Heart right ventricle (tissue), 16 donors: ENCODE measurements around the gene GPR107. TPM values are rescaled to one million over a fixed set of nuclear protein-coding genes. Genes with fewer than 3 reads are reported as not detected.
A peak's percentile ranks its signal among the peaks of the same experiment; 100 is the strongest.

Experiments used
- ATAC-seq, 8 donors: fragments of 200-7000 bp; cut with Tn5 transposase; one replicate each; pipeline ENCODE4 v1.9.1; 2020; ENCODE audit warnings: mild to moderate bottlenecking in 8 of 8, moderate library complexity in 8 of 8, moderate number of reproducible peaks in 1 of 8
- DNase-seq, 2 donors: peaks; one replicate each; pipeline ENCODE4 v3.0.0-alpha.2; 2020
- H3K27ac ChIP-seq, 10 donors: fragments of 200-600 bp; sonication (generic) in 2 of 10; one replicate each; pipeline versions ENCODE4 v1.5.0 to v1.8.0; 2020 to 2022; ENCODE audit warnings: mild to moderate bottlenecking in 3 of 10
- H3K27me3 ChIP-seq, 7 donors: fragments of 200-600 bp; one replicate each; pipeline ENCODE4 v1.8.0; 2021 to 2022; ENCODE audit warnings: mild to moderate bottlenecking in 2 of 7
- H3K36me3 ChIP-seq, 9 donors: fragments of 200-600 bp; sonication (generic) in 1 of 9; one replicate each; pipeline versions ENCODE4 v1.5.0 to v1.8.0; 2020 to 2022; ENCODE audit warnings: mild to moderate bottlenecking in 2 of 9
- H3K4me1 ChIP-seq, 9 donors: fragments of 200-600 bp; sonication (generic) in 1 of 9; one replicate each; pipeline versions ENCODE4 v1.5.0 to v1.8.0; 2020 to 2022; ENCODE audit warnings: mild to moderate bottlenecking in 4 of 9
- H3K4me3 ChIP-seq, 10 donors: fragments of 200-600 bp; sonication (generic) in 2 of 10; one replicate each; pipeline versions ENCODE4 v1.5.0 to v1.8.0; 2020 to 2022; ENCODE audit warnings: mild to moderate bottlenecking in 7 of 10, moderate library complexity in 2 of 10
- H3K9me3 ChIP-seq, 11 donors: fragments of 200-600 bp in 10 of 11; sonication (generic) in 2 of 11; one replicate each; pipeline versions ENCODE4 v1.5.0 to v1.8.0; 2013 to 2022; ENCODE audit warnings: mild to moderate bottlenecking in 2 of 11, control low read depth in 1 of 11, moderate library complexity in 1 of 11
- WGBS, 2 donors: extraction: QIAGEN DNeasy Blood & Tissue Kit; methylation state at CpG; one replicate each; pipeline ENCODE4 v1.1.7; 2013; ENCODE audit warnings: inconsistent platforms in 1 of 2; 5-methylcytosine and 5-hydroxymethylcytosine counted together
- intact Hi-C, 10 donors: fragments of 100-400 bp; cut with DNase I; formaldehyde crosslinking; loops; one replicate each; pipeline versions ENCODE4 v1.11.1 to v1.14.2; 2022
- polyA plus RNA-seq, 2 donors: library from polyadenylated mRNA; stranded (reverse); fragments of 200-250 nt; gene quantifications; one replicate each; pipeline ENCODE4 v1.2.3, GENCODE V29; 2013
- total RNA-seq, 10 donors: library from RNA; stranded (reverse); fragmentation: NEBNext Ultra II Directional in 3 of 10; extraction: Animal tissue kit (Norgen Biotek cat#: 25700) in 3 of 10; gene quantifications; one replicate each; pipeline versions ENCODE4 v1.2.1 to v1.2.4, GENCODE V29; 2021 to 2023
- TF ChIP-seq, protein P1 (sequence below), 9 donors: fragments of 200-600 bp; sonication (generic) in 2 of 9; IDR thresholded peaks; one replicate each; pipeline versions ENCODE4 v1.5.0 to v1.8.0; 2021 to 2022; ENCODE audit warnings: antibody characterized with exemption in 9 of 9, mild to moderate bottlenecking in 5 of 9, moderate library complexity in 1 of 9
- donor health status: Arrhythmogenic right ventricular cardiomyopathy.
- donor health status: ischemic (EF 13 %, LVEDD 7.1; RV severe dilation, severe dysfunction).
- donor health status: healthy with polysubstance abuse.
- donor health status: DM: no; HTN: yes; CAD: no.
- donor health status: DM: no; HTN: no; CAD: no.
- donor health status: ischemic (EF 25% LVEDD 6.9; RV normal size, moderate dysfunction).
- donor health status: ischemic (EF 25% LVEDD 5.7; RV mildly dilated, moderate dysfunction).
- donor health status: healthy.
- donor health status: DM: yes; HTN: yes; CAD: no.
- donor health status: Ischemic cardiomyopathy.
- donor health status: ischemic (EF 35%, LVEDD 5.7; RV mildly dilated, moderate dysfunction).
- donor health status: nonischemic (EF 11% LVEDD 7.7; RV severe dilation, severe dysfunction).
- donor health status: DM: yes; HTN: yes; CAD: no.
- donor health status: PGD.
- donor health status: ischemic (EF 29% LVEDD 5.4; RV normal size, mild dysfunction).
- donor health status: nonischemic (EF 23%, LVEDD 6.1; RV moderate dilation, normal function).

GPR107 gene
- total and polyA plus RNA-seq, 12 donors = 6.7 to 35.6 (median 23.9) TPM

DNA sequence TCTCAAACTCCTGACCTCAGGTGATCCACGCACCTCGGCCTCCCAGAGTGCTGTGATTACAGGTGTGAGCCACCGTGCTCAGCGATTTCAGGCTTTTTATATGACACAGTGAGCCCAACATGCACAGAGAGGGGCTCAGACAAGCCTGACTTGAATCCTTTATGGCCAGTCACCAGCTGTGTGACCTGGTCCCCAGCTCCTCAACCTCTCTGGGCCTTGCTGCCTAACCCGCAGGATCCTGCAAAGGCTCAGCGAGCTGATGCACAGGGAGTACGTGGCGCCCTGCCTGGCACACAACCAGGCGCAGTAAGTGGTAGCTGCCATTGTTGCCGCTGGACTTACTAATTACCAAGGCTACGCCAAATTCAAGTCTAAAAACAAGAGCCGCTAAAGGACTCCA is 101.9 kb downstream of the GPR107 start:
- Histone ChIP-seq H3K27ac (no peak overlapping the region), H3K27me3 (no peaks in the 10 kb centered on the region), H3K4me3 (no peak overlapping the region), H3K9me3 (no peaks in the 10 kb centered on the region), H3K36me3 (no peaks in the 10 kb centered on the region), H3K4me1 (no peaks in the 10 kb centered on the region)
- DNase-seq (no peak), ATAC-seq (no peak)
- 87 to 93% methylated on average over 12 of the region's 12 CpGs for WGBS, 2 donors
- intact Hi-C loops = no loop called here
- TF ChIP-seq, protein P1, sequence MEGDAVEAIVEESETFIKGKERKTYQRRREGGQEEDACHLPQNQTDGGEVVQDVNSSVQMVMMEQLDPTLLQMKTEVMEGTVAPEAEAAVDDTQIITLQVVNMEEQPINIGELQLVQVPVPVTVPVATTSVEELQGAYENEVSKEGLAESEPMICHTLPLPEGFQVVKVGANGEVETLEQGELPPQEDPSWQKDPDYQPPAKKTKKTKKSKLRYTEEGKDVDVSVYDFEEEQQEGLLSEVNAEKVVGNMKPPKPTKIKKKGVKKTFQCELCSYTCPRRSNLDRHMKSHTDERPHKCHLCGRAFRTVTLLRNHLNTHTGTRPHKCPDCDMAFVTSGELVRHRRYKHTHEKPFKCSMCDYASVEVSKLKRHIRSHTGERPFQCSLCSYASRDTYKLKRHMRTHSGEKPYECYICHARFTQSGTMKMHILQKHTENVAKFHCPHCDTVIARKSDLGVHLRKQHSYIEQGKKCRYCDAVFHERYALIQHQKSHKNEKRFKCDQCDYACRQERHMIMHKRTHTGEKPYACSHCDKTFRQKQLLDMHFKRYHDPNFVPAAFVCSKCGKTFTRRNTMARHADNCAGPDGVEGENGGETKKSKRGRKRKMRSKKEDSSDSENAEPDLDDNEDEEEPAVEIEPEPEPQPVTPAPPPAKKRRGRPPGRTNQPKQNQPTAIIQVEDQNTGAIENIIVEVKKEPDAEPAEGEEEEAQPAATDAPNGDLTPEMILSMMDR (IDR thresholded peaks at IDR 0.05) = no peak

DNA sequence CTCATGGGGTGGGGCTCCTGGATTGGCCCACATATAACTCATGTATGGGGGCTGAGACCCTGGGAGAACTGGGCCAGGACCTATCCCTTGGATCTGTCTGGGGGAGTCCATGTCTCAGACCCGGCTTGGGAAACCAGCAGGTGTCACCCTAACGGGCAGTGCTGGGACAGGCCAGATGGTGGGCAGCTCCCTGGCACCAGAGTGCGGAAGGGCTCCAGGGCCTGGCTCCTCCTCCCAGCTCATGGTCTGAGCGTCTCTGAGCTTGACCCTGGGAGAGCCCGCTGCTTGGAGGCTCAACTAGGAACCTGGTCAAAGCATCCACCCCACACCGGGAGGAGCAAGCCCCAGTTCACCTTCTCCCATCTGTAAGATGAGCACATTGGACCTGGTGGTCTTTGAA is 103.0 kb downstream of the GPR107 start:
- TF ChIP-seq, protein P1 (IDR thresholded peaks at IDR 0.05) = peak in 4 of 9 donors; percentile 15 to 33 (median 23)
- no peak for DNase-seq
- no peak overlapping the region for H3K27ac ChIP-seq
- no peaks in the 10 kb centered on the region for H3K27me3 ChIP-seq
- intact Hi-C loops = no loop called here
- WGBS, 2 donors = 50 to 55% methylated on average over 6 of the region's 6 CpGs
- no peak overlapping the region for H3K4me3 ChIP-seq
- H3K9me3 ChIP-seq = no peaks in the 10 kb centered on the region
- no peaks in the 10 kb centered on the region for H3K4me1 ChIP-seq
- ATAC-seq = peak in 4 of 8 donors; percentile 23 to 65 (median 40)
- no peaks in the 10 kb centered on the region for H3K36me3 ChIP-seq

DNA sequence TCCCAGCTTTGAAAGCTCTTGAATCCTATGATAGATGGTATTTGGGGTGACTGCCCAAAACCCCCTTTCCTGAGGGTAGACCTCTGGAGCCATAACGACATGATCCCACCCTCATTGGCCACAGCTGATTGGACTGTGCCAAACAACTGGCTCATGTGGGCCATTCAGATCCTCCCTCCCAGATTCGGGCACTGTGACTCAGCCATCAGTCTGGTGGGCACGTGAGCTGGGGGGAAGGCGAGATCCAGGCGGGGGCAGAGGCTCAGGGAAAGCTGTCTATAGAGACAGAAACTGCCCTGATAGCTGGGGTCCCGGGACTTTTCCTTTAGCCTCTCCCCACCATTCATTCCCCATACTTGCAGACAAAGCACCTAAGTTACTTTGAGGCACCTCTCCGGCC is 103.4 kb downstream of the GPR107 start:
- no peaks in the 10 kb centered on the region for H3K27me3 ChIP-seq
- intact Hi-C loops = no loop called here

DNA sequence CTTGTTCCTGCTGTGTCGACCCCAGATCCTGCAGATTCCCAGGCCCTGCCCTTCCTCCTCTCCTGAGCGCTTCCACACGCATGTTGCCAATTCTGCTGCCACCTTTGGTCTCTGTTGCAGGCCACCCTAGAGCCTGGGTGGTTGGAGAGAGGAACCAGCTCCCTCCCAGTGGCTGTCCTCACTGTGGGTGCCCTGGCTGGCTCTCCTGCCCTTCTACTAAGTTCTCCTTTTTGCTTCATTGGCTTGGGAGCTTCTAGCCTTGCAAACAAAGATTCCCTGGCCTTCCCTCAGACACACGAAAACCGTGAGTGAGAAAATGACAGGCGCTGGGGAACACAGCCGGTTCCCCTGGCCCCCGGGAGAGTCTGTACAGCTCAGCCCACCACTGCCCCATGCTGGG is 104.3 kb downstream of the GPR107 start:
- Histone ChIP-seq H3K27ac (no peak overlapping the region), H3K36me3 (no peaks in the 10 kb centered on the region), H3K4me3 (no peak overlapping the region), H3K9me3 (no peaks in the 10 kb centered on the region), H3K27me3 (no peaks in the 10 kb centered on the region), H3K4me1 (no peaks in the 10 kb centered on the region)
- intact Hi-C loops = no loop called here
- WGBS, 2 donors = 82 to 93% methylated on average over 8 of the region's 8 CpGs
- ATAC-seq (no peak), DNase-seq (no peak)
- TF ChIP-seq, protein P1 (IDR thresholded peaks at IDR 0.05) = no peak

More for the DNA sequence above, 103.4 kb downstream of the GPR107 start:
- H3K4me1 ChIP-seq = no peaks in the 10 kb centered on the region
- no peak for DNase-seq
- H3K36me3 ChIP-seq = no peaks in the 10 kb centered on the region
- no peak for ATAC-seq
- no peak overlapping the region for H3K27ac ChIP-seq
- no peak overlapping the region for H3K4me3 ChIP-seq
- no peaks in the 10 kb centered on the region for H3K9me3 ChIP-seq
- 76% methylated on average over 7 of the region's 7 CpGs for WGBS, 2 donors
- TF ChIP-seq, protein P1 (IDR thresholded peaks at IDR 0.05) = no peak
